SK-N-SH treated with all-trans-retinoic acid at 6 μM for 48 hours (cell line): ENCODE data around the gene PDE4B.

Experiments
- ATAC-seq: fragments of 200-7000 bp; cut with Tn5 transposase; 3 replicates; pipeline ENCODE4 v1.9.1; 2020; ENCODE audit warnings: mild to moderate bottlenecking, moderate library complexity
- ARNTL ChIP-seq: fragments of 450-650 bp; formaldehyde crosslinking; IDR thresholded peaks from 2 replicates; pipeline ENCODE4 v1.5.0; 2020; ENCODE audit warnings: low read depth, mild to moderate bottlenecking, moderate library complexity, borderline replicate concordance
- BACH2 ChIP-seq: fragments of 250-450 bp; sonication (Bioruptor Pico); IDR thresholded peaks from 2 replicates; pipeline ENCODE4 v1.9.0; 2021; ENCODE audit warnings: mild to moderate bottlenecking, borderline replicate concordance
- CSDC2 ChIP-seq: fragments of 250-450 bp; sonication (Bioruptor Pico); IDR thresholded peaks from 2 replicates; pipeline ENCODE4 v1.5.0; 2020; ENCODE audit warnings: mild to moderate bottlenecking, moderate library complexity
- ESRRG ChIP-seq: fragments of 250-450 bp; sonication (Bioruptor Pico); IDR thresholded peaks from 2 replicates; pipeline ENCODE4 v1.6.1; 2021; ENCODE audit warnings: mild to moderate bottlenecking
- GLIS3 ChIP-seq: fragments of 250-450 bp; sonication (Bioruptor Pico); IDR thresholded peaks from 2 replicates; pipeline ENCODE4 v1.5.0; 2020; ENCODE audit warnings: mild to moderate bottlenecking, moderate library complexity
- ISL1 ChIP-seq: fragments of 250-450 bp; sonication (Bioruptor Pico); IDR thresholded peaks from 2 replicates; pipeline ENCODE4 v2.1.2; 2022; ENCODE audit warnings: mild to moderate bottlenecking, moderate library complexity
- OSR1 ChIP-seq: fragments of 250-450 bp; sonication (Bioruptor Pico); IDR thresholded peaks from 2 replicates; pipeline ENCODE4 v1.8.0; 2022; ENCODE audit warnings: moderate library complexity, mild to moderate bottlenecking, inconsistent platforms
- PPARA ChIP-seq: fragments of 250-450 bp; sonication (Bioruptor Pico); IDR thresholded peaks from 2 replicates; pipeline ENCODE4 v1.5.0; 2020; ENCODE audit warnings: mild to moderate bottlenecking, borderline replicate concordance
- RARB ChIP-seq: fragments of 250-450 bp; sonication (Bioruptor Pico); IDR thresholded peaks from 2 replicates; pipeline ENCODE4 v1.8.0; 2021; ENCODE audit warnings: mild to moderate bottlenecking, moderate library complexity
- SNAI2 ChIP-seq: fragments of 250-450 bp; sonication (Bioruptor Pico); IDR thresholded peaks from 2 replicates; pipeline ENCODE4 v1.5.0; 2020; ENCODE audit warnings: mild to moderate bottlenecking, moderate library complexity
- TCF4 ChIP-seq: fragments of 250-450 bp; sonication (Bioruptor Pico); IDR thresholded peaks from 2 replicates; pipeline ENCODE4 v1.8.0; 2021; ENCODE audit warnings: mild to moderate bottlenecking, moderate library complexity, borderline replicate concordance
- TOX ChIP-seq: fragments of 250-450 bp; sonication (Bioruptor Pico); IDR thresholded peaks from 2 replicates; pipeline ENCODE4 v1.8.0; 2021; ENCODE audit warnings: mild to moderate bottlenecking, moderate library complexity, borderline replicate concordance
- ZFP30 ChIP-seq: fragments of 450-650 bp; formaldehyde crosslinking; IDR thresholded peaks from 2 replicates; pipeline ENCODE4 v1.5.0; 2022; ENCODE audit warnings: mild to moderate bottlenecking, moderate library complexity
- ZNF565 ChIP-seq: fragments of 450-650 bp; formaldehyde crosslinking; conservative IDR thresholded peaks from 2 replicates; pipeline ENCODE4 v1.5.0; 2020; ENCODE audit warnings: low read depth, mild to moderate bottlenecking, moderate library complexity
- ZNF70 ChIP-seq: fragments of 450-650 bp; formaldehyde crosslinking; IDR thresholded peaks from 2 replicates; pipeline ENCODE4 v1.5.0; 2020; ENCODE audit warnings: mild to moderate bottlenecking, moderate library complexity
- ZNF8 ChIP-seq: fragments of 450-650 bp; formaldehyde crosslinking; IDR thresholded peaks from 2 replicates; pipeline ENCODE4 v1.5.0; 2020; ENCODE audit warnings: mild to moderate bottlenecking, moderate library complexity
- TF ChIP-seq, protein P1 (sequence below): fragments of 250-450 bp; sonication (Bioruptor Pico); IDR thresholded peaks from 2 replicates; pipeline ENCODE4 v1.8.0; 2021; ENCODE audit warnings: low read depth, mild to moderate bottlenecking, moderate library complexity, borderline replicate concordance
- TF ChIP-seq, protein P2 (sequence below): fragments of 250-450 bp; sonication (Bioruptor Pico); IDR thresholded peaks from 2 replicates; pipeline ENCODE4 v1.5.1; 2021; ENCODE audit warnings: mild to moderate bottlenecking, moderate library complexity
- TF ChIP-seq, protein P3 (sequence below): fragments of 250-450 bp; sonication (Bioruptor Pico); IDR thresholded peaks from 2 replicates; pipeline ENCODE4 v1.5.1; 2020; ENCODE audit warnings: low read depth, mild to moderate bottlenecking, moderate library complexity
- TF ChIP-seq, protein P4 (sequence below): fragments of 250-450 bp; sonication (Bioruptor Pico); IDR thresholded peaks from 2 replicates; pipeline ENCODE4 v1.5.0; 2020; ENCODE audit warnings: mild to moderate bottlenecking, moderate library complexity
- TF ChIP-seq, protein P5 (sequence below): fragments of 250-450 bp; sonication (Bioruptor Pico); IDR thresholded peaks from 2 replicates; pipeline ENCODE4 v1.8.0; 2020; ENCODE audit warnings: mild to moderate bottlenecking, moderate library complexity, borderline replicate concordance

Gene PDE4B

DNA sequence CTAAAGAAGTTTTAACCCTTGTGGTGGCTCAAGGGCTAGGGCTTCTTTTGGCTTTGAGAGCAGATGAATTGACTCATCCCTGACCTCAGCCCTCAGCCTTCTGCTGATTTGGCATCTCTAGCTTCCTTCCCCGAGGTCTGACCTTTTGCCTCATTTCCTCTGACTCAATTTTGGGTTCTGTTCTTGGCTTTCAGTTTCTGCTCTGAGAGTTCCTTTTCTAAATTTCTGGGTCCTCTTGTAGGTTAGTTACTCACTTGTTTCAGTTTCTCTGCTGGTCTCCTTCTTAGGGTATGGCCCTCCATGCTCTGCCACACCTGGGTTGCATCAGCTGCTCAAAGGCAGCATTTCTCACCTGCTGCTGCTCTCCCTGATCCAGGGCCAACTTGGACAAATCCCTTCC is 19.4 kb downstream of the PDE4B start:
- TF ChIP-seq RARB (no peak), TOX (CRISPR knock-in tag) (no peak), PPARA (CRISPR knock-in tag) (no peak), ZNF565 (CRISPR knock-in tag) (no peak), ARNTL (no peak)
- TF ChIP-seq, all 23 proteins: peak for 0
- ATAC-seq = peak; percentile 70; the same call in 2 of the 3 replicates

DNA sequence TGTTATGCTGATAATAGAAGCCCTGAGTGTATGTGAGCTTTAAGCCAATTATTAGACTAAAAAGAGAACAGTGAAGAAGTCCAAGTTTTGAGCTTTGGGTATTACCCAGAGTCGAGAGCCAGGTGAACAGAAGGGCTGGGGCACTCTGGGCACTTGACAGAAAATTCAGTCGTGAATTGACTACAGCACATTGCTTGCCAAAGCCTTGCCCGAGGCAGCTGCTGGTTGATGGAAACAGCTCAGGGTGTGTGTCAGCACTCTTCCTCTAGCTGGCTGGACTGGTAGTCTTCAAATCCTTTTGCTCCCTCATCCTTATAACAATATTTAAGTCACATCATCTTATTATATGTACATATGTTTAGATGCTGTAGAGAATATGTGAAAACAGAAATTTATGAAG is 21.3 kb downstream of the PDE4B start:
- TF ChIP-seq ISL1 (CRISPR knock-in tag) (no peak), ESRRG (CRISPR knock-in tag) (no peak), BACH2 (no peak), TOX (CRISPR knock-in tag) (no peak), ZNF8 (CRISPR knock-in tag) (no peak), OSR1 (CRISPR knock-in tag) (no peak), GLIS3 (no peak), ZFP30 (CRISPR knock-in tag) (no peak), PPARA (CRISPR knock-in tag) (no peak)
- TF ChIP-seq, protein P1, sequence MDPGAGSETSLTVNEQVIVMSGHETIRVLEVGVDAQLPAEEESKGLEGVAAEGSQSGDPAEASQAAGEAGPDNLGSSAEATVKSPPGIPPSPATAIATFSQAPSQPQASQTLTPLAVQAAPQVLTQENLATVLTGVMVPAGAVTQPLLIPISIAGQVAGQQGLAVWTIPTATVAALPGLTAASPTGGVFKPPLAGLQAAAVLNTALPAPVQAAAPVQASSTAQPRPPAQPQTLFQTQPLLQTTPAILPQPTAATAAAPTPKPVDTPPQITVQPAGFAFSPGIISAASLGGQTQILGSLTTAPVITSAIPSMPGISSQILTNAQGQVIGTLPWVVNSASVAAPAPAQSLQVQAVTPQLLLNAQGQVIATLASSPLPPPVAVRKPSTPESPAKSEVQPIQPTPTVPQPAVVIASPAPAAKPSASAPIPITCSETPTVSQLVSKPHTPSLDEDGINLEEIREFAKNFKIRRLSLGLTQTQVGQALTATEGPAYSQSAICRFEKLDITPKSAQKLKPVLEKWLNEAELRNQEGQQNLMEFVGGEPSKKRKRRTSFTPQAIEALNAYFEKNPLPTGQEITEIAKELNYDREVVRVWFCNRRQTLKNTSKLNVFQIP = no peak
- TF ChIP-seq, protein P2, sequence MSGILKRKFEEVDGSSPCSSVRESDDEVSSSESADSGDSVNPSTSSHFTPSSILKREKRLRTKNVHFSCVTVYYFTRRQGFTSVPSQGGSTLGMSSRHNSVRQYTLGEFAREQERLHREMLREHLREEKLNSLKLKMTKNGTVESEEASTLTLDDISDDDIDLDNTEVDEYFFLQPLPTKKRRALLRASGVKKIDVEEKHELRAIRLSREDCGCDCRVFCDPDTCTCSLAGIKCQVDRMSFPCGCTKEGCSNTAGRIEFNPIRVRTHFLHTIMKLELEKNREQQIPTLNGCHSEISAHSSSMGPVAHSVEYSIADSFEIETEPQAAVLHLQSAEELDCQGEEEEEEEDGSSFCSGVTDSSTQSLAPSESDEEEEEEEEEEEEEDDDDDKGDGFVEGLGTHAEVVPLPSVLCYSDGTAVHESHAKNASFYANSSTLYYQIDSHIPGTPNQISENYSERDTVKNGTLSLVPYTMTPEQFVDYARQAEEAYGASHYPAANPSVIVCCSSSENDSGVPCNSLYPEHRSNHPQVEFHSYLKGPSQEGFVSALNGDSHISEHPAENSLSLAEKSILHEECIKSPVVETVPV = no peak
- ATAC-seq = peak; percentile 67; the same call in 2 of the 3 replicates

DNA sequence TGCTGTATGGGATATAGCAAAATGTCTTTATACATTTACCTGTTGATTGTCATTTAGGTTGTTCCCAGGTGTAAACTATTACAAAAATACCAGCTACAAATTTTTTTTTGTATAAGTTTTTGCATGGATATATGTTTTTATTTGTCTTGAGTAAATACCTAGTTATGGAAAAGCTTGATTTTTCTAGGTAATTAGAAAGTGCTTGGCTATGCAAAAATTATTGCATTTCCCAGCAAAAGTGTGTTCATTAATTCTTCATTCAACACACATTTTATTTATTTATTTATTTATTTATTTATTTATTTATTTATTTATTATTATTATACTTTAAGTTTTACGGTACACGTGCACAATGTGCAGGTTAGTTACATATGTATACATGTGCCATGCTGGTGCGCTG is 22.1 kb downstream of the PDE4B start:
- ATAC-seq = no peak
- TF ChIP-seq ZNF70 (CRISPR knock-in tag) = no peak
- TF ChIP-seq CSDC2 = no peak
- TF ChIP-seq, protein P3, sequence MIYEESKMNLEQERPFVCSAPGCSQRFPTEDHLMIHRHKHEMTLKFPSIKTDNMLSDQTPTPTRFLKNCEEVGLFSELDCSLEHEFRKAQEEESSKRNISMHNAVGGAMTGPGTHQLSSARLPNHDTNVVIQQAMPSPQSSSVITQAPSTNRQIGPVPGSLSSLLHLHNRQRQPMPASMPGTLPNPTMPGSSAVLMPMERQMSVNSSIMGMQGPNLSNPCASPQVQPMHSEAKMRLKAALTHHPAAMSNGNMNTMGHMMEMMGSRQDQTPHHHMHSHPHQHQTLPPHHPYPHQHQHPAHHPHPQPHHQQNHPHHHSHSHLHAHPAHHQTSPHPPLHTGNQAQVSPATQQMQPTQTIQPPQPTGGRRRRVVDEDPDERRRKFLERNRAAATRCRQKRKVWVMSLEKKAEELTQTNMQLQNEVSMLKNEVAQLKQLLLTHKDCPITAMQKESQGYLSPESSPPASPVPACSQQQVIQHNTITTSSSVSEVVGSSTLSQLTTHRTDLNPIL = no peak
- TF ChIP-seq, protein P4, sequence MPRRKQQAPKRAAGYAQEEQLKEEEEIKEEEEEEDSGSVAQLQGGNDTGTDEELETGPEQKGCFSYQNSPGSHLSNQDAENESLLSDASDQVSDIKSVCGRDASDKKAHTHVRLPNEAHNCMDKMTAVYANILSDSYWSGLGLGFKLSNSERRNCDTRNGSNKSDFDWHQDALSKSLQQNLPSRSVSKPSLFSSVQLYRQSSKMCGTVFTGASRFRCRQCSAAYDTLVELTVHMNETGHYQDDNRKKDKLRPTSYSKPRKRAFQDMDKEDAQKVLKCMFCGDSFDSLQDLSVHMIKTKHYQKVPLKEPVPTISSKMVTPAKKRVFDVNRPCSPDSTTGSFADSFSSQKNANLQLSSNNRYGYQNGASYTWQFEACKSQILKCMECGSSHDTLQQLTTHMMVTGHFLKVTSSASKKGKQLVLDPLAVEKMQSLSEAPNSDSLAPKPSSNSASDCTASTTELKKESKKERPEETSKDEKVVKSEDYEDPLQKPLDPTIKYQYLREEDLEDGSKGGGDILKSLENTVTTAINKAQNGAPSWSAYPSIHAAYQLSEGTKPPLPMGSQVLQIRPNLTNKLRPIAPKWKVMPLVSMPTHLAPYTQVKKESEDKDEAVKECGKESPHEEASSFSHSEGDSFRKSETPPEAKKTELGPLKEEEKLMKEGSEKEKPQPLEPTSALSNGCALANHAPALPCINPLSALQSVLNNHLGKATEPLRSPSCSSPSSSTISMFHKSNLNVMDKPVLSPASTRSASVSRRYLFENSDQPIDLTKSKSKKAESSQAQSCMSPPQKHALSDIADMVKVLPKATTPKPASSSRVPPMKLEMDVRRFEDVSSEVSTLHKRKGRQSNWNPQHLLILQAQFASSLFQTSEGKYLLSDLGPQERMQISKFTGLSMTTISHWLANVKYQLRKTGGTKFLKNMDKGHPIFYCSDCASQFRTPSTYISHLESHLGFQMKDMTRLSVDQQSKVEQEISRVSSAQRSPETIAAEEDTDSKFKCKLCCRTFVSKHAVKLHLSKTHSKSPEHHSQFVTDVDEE (CRISPR knock-in tag) = no peak
- TF ChIP-seq SNAI2 (CRISPR knock-in tag) = no peak
- TF ChIP-seq, protein P5, sequence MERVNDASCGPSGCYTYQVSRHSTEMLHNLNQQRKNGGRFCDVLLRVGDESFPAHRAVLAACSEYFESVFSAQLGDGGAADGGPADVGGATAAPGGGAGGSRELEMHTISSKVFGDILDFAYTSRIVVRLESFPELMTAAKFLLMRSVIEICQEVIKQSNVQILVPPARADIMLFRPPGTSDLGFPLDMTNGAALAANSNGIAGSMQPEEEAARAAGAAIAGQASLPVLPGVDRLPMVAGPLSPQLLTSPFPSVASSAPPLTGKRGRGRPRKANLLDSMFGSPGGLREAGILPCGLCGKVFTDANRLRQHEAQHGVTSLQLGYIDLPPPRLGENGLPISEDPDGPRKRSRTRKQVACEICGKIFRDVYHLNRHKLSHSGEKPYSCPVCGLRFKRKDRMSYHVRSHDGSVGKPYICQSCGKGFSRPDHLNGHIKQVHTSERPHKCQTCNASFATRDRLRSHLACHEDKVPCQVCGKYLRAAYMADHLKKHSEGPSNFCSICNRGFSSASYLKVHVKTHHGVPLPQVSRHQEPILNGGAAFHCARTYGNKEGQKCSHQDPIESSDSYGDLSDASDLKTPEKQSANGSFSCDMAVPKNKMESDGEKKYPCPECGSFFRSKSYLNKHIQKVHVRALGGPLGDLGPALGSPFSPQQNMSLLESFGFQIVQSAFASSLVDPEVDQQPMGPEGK (CRISPR knock-in tag) = no peak
- TF ChIP-seq BACH2 = no peak
- no peak for TF ChIP-seq GLIS3
- TF ChIP-seq, protein P2 = no peak
- no peak for TF ChIP-seq TCF4 (CRISPR knock-in tag)
- no peak for TF ChIP-seq RARB
